ENCODE results near the gene MCCC2.

GRCh38 chr5:71658916-71659662, 71.9 kb downstream of the MCCC2 start:
- no peak for TF ChIP-seq USF2 (IDR thresholded peaks at IDR 0.05)
- peak; percentile 31 for TF ChIP-seq CTCF (IDR thresholded peaks at IDR 0.05)
- TF ChIP-seq POLR2A (IDR thresholded peaks at IDR 0.05; ENCODE audit: low read length) = no peak
